Mesodermal cell (in vitro differentiated cells): ENCODE results near the gene SPIRE1.
"Not testable (repeated sequence)": the region's sequence is repeated elsewhere in the genome, so short reads cannot be mapped to it uniquely, and the experiment has no call there.

Experiments used
- H3K27ac ChIP-seq: 2 replicates; pipeline ENCODE4 v1.7.0; 2013; ENCODE audit warnings: mild to moderate bottlenecking, low read depth, low read length, moderate library complexity; ENCODE audit not compliant: severe bottlenecking
- H3K36me3 ChIP-seq: 2 replicates; pipeline ENCODE4 v1.7.1; 2013; ENCODE audit warnings: mild to moderate bottlenecking, low read length, moderate library complexity; ENCODE audit not compliant: control insufficient read depth, insufficient read depth
- H3K4me1 ChIP-seq: one replicate; pipeline ENCODE4 v1.7.1; 2013; ENCODE audit warnings: mild to moderate bottlenecking, low read length; ENCODE audit not compliant: insufficient read depth, control insufficient read depth, poor library complexity, severe bottlenecking
- H3K4me3 ChIP-seq: 2 replicates; pipeline ENCODE4 v1.7.0; 2013; ENCODE audit warnings: low read length, control low read depth, mild to moderate bottlenecking; ENCODE audit not compliant: insufficient read depth, poor library complexity, severe bottlenecking; ENCODE audit errors: extremely low read depth
- H3K9me3 ChIP-seq: 2 replicates; pipeline ENCODE4 v1.7.1; 2013; ENCODE audit warnings: mild to moderate bottlenecking, low read length, moderate library complexity; ENCODE audit not compliant: control insufficient read depth
- WGBS, 2 experiments: methylation state at CpG; one replicate each; pipeline ENCODE4 v1.1.5; 2013; ENCODE audit warnings: missing lambda C conversion rate in 2 of 2; ENCODE audit not compliant: insufficient coverage in 2 of 2; 5-methylcytosine and 5-hydroxymethylcytosine counted together

SPIRE1 gene

GRCh38 chr18:12491611-12492435, 166.1 kb downstream of the SPIRE1 start:
- 92 to 97% methylated on average over 6 to 7 of the region's 9 CpGs for WGBS, 2 experiments
- Histone ChIP-seq H3K4me3 (no peak overlapping the region), H3K4me1 (no peaks in the 10 kb centered on the region), H3K27ac (no peak overlapping the region), H3K36me3 (peaks cover 37% of the 10 kb centered on the region), H3K9me3 (no peaks in the 10 kb centered on the region)

- Histone ChIP-seq H3K4me3 (no peak overlapping the region), H3K9me3 (no peaks in the 10 kb centered on the region), H3K4me1 (no peaks in the 10 kb centered on the region), H3K36me3 (peaks cover 10% of the 10 kb centered on the region), H3K27ac (no peak overlapping the region)
- WGBS, 2 experiments, result 100% methylated on average over 1 of the region's 5 CpGs; no CpG with 5 or more reads in 1 of the 2 experiments
These were observed 172.3 kb downstream of the SPIRE1 start for GRCh38 chr18:12485479-12486105.

GRCh38 chr18:12481915-12482314, 176.0 kb downstream of the SPIRE1 start:
- not testable (repeated sequence) for H3K4me3 ChIP-seq, H3K4me1 ChIP-seq, H3K9me3 ChIP-seq, H3K27ac ChIP-seq
- 87 to 98% methylated on average over 4 to 5 of the region's 10 CpGs for WGBS, 2 experiments
- peaks cover 20% of the 10 kb centered on the region for H3K36me3 ChIP-seq

GRCh38 chr18:12479982-12480381, 177.9 kb downstream of the SPIRE1 start:
- Histone ChIP-seq H3K4me3 (no peak overlapping the region), H3K36me3 (peaks cover 15% of the 10 kb centered on the region), H3K27ac (no peak overlapping the region), H3K9me3 (no peaks in the 10 kb centered on the region), H3K4me1 (no peaks in the 10 kb centered on the region)

- Histone ChIP-seq H3K27ac (no peak overlapping the region), H3K4me3 (no peak overlapping the region), H3K4me1 (no peaks in the 10 kb centered on the region), H3K9me3 (no peaks in the 10 kb centered on the region), H3K36me3 (peaks cover 15% of the 10 kb centered on the region)
- WGBS, 2 experiments, result 76 to 80% methylated on average over 1 to 2 of the region's 3 CpGs
These were observed 178.4 kb downstream of the SPIRE1 start for GRCh38 chr18:12479536-12479935.

GRCh38 chr18:12478269-12479047, 179.4 kb downstream of the SPIRE1 start:
- Histone ChIP-seq H3K36me3 (peaks cover 15% of the 10 kb centered on the region), H3K4me1 (no peaks in the 10 kb centered on the region), H3K27ac (no peak overlapping the region), H3K4me3 (no peak overlapping the region), H3K9me3 (no peaks in the 10 kb centered on the region)
- 91 to 96% methylated on average over 11 to 12 of the region's 12 CpGs for WGBS, 2 experiments

GRCh38 chr18:12477606-12478005, 180.3 kb downstream of the SPIRE1 start:
- no peaks in the 10 kb centered on the region for H3K9me3 ChIP-seq
- H3K36me3 ChIP-seq, result peaks cover 15% of the 10 kb centered on the region
- 83 to 86% methylated on average over 11 of the region's 11 CpGs for WGBS, 2 experiments
- H3K4me1 ChIP-seq, result no peaks in the 10 kb centered on the region
- no peak overlapping the region for H3K27ac ChIP-seq
- H3K4me3 ChIP-seq, result no peak overlapping the region

GRCh38 chr18:12476955-12477354, 181.0 kb downstream of the SPIRE1 start:
- Histone ChIP-seq H3K9me3 (no peaks in the 10 kb centered on the region), H3K36me3 (peaks cover 15% of the 10 kb centered on the region), H3K27ac (no peak overlapping the region), H3K4me3 (no peak overlapping the region), H3K4me1 (no peaks in the 10 kb centered on the region)
- WGBS, 2 experiments, result 100% methylated on average over 1 of the region's 2 CpGs

GRCh38 chr18:12474876-12475275, 183.0 kb downstream of the SPIRE1 start:
- WGBS, 2 experiments, result 83 to 95% methylated on average over 2 to 4 of the region's 4 CpGs
- Histone ChIP-seq H3K4me3 (no peak overlapping the region), H3K4me1 (peaks cover 3% of the 10 kb centered on the region), H3K36me3 (peaks cover 14% of the 10 kb centered on the region), H3K27ac (no peak overlapping the region), H3K9me3 (no peaks in the 10 kb centered on the region)

- H3K4me1 ChIP-seq, result peaks cover 3% of the 10 kb centered on the region
- H3K9me3 ChIP-seq, result no peaks in the 10 kb centered on the region
- peaks cover 8% of the 10 kb centered on the region for H3K36me3 ChIP-seq
- H3K4me3 ChIP-seq, result no peak overlapping the region
- no peak overlapping the region for H3K27ac ChIP-seq
These were observed 183.8 kb downstream of the SPIRE1 start for GRCh38 chr18:12474146-12474545.
